Epidermal melanocyte (primary cell): ENCODE measurements around the gene CHDH.

Source experiments
- DNase-seq: peaks from one replicate; pipeline ENCODE4 v3.0.0; 2011; ENCODE audit warnings: low spot score; ENCODE audit not compliant: insufficient read length

The CHDH gene

GRCh38 chr3:53808496-53808895 lies 37.7 kb downstream of the CHDH start:
- no peak for DNase-seq

DNA sequence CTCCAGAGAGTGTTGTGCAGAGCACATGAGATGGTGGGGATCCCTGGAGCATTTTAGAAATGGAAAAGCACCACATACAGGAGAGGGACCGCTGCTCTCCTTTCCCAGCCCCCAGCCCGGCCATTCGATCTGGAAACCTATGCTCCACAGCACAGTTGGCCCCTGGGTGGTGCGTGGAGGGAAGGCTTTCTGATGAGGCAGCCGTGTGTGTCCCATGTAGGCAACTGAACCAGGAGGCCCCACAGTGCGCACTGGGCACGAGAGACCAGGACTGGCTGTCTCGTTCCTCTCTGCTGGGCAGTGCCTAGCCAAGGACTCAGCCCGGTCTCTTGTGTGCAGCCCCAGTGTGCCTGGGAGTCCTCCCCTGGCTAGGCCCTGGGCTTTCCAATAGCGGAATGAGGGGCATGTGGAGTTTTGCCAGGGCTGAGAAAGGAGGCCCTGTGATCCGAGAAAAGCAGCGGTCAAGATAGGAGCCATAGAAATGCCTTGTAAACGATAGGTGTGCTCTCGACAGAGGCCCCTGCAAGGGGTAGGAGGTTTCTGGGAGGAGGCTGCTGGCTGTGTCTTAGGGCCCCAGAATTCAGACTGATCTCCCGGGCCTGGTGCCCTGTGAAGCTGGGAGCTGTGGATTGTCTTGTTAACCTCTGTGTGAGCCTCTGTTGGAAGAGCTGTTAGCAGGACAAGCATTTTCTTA lies 39.0 kb downstream of the CHDH start:
- DNase-seq: no peak

GRCh38 chr3:53806182-53807116 lies 39.8 kb downstream of the CHDH start:
- DNase-seq: no peak

DNA sequence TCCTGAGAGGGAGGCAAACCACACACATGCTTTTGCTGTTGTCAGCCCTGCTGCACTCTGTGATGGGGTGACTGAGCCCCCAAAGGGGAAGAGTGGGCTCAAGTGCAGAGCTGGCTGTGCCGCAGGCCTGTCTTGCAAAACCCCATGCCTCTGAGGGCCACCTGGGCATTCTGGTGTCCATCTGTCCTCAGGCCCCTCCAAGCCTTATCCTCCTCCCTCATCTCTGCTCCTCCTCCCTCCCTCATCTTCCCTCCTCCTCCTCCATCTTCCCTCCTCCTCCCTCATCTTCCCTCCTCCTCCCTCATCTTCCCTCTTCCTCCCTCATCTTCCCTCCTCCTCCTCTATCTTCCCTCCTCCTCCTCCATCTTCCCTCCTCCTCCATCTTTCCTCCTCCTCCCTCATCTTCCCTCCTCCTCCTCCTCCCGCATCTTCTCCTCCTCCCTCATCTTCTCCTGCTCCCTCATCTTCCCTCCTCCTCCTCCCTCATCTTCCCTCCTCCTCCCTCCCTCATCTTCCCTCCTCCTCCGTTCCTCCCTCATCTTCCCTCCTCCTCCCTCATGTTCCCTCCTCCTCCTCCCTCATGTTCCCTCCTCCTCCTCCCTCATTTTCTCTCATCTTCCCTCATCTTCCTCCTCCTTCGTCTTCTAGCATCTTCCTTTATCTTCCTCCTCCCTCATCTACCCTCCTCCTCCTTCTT lies 40.6 kb downstream of the CHDH start:
- no peak for DNase-seq

- DNase-seq: no peak
These were observed 41.3 kb downstream of the CHDH start for GRCh38 chr3:53804697-53805462.

DNA sequence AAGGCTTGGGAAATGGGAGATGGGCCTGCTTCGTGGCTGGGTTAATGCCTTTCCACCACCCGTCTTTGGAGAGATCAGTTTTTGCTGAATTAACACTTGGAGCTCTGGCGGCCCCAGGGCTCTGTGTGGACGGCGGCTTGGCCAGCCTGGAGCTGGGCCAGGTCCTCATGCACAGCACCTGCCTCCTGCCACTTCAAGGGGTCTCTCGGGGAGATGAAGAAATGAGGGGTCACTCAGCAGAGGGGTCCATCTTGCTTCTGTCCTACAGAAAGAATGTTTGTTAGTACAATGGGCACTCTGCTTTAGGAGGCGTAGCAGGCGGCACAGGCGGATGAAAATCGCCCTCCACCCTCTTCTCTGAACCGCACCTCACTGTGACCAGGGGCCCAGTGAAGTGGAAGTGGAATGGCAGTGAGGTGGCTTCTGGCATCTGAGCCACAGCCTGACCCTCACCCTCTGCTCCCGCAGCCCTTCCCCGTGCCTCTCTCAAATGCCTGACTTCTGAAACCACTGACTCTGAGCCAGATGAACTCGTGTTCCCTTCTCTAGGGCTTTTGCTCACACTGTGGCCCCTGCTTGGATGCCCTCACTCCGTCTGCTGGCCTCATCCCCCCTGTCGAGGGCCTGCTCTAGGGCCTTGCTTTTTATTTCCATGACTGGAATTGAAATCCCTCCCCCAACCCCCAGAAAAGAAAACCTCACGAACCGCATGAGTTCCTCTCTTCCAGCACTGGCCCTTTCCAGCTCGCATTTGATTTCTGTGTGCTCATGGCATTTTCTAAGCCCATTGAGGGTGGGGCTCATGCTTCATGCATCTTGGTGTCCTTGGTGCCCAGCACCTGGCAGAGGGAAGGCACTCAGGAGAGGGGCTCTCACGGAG lies 42.2 kb downstream of the CHDH start:
- DNase-seq: no peak

- no peak for DNase-seq
These were observed 42.9 kb downstream of the CHDH start for GRCh38 chr3:53803124-53803815.

DNA sequence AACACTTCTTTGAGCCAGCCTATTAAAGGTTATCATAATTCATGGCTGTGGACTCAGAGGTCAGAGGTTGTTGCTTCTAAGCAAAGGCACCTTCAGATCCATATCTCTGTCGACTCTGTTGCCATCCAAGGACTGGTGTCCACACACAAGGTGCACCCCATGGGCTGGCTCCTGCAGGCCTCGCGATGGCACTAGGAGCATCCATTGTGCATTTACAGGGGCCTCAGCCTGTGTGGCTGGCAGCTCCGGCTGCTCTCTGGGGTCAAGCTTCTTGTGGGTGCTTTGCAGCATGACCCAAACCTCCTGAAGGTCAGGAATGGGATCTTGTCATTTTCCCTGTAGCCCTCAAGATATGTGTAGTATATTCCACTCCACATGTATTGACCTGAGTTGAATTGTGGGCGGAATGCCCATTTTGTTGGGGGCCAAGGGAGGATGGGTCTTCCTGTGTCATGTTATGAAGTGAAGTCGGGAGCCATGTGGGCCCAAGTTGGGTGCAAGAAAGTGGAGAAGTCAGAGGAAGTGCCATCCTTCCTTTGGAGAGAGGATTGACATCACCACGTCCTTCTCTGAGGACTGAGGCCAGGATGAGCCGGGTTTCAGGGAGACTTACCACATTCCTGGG lies 43.9 kb downstream of the CHDH start:
- DNase-seq: no peak

DNA sequence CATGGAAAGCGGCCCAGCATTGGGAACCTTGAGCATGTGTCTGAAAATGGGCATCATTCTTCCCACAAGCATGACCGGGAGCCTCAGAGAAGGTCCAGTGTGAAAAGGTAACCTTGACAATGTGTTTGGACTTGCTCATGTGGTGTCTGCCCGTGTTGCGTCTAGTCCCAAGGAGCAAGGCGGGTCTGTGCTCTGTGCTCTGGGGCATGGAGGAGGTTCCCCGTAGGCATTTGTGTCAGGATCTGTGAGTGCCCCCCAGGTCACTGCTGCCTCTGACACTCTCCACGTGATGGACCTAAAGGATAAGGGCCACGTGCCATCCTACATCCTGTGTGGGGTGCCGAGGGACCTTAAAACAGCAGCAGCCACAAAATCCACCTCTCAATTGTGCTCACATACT lies 44.9 kb downstream of the CHDH start:
- no peak for DNase-seq

GRCh38 chr3:53800041-53800906 lies 45.9 kb downstream of the CHDH start:
- no peak for DNase-seq

DNA sequence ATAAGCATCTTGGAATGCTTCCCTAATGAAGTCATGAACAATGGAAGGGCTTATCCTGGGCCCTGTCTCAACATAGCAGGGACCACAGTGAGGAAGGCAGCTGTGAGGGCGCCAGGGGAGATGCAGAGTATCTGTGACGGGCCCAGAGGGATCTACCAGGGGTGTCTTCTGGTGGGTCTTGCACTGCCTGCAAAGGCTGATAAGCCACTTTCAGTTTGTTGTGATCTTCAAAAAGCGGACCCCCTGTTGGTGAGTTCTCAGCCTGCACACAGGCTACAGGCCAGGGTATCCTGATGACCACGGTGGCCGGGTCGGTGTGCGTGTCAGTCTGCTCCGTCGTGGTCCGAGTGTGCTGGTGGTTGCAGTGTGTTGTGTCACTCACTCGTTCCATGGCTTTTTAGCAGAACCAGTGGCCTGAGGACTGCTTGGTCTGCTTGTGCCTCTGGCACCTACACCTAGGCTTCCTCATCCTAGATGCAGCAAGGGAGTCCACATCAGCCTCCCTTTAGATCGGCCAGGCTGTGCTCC lies 46.8 kb downstream of the CHDH start:
- no peak for DNase-seq

DNA sequence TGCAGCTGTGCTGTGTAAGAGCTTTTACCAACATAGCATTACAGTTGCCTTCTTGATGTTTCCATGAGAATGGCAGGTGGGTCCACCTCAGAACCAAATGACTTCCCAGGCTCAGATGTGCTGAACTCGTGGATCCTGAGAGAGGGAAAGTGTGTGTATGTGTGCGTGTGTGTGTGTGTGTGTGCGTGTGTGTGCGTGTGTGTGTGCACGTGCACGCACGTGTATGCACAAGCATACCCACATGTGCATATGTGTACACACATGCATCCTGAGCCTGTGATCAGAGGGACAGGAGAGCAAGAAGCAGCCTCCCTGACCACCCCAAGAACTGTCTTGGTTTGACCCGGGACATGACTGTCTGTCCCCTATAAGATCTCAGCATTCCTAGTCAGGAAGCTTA lies 48.1 kb downstream of the CHDH start:
- DNase-seq: no peak

DNA sequence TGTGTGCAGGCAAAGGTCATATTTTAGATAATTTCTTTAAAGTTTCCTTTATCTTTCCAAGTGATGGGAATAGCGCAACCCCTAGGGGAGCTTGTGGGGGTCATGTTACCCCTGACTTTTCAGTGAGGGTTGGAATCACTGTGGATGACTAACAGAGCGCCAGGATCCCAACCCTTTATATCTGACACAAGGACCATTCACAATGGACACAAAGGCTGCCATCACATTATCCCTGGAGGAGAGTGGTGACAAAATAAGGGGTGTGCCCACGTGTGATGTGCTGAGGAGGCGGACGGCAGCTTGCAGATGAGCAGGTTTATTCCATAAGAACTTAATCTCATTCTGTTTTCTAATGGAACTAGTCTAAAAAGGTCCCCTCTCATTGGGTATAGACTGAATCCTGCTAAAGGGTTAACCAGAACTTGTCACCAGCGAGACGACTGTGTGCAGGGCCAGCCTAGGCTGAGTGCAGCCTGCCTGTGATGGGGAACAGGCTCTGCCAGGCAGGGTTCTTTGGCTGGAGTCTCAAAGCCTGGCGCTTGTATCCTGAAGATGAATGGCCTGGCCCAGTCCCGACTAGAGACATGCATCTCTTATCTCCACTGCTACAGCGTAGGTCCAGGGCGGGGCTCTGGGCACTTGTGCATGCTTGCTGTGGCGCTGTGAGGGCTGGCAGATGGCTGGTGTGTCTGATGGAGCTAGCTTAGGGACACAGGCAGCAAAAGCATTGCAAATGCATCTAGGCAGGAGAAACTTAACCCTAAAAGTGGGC lies 50.2 kb downstream of the CHDH start:
- no peak for DNase-seq

- no peak for DNase-seq
These were observed 51.0 kb downstream of the CHDH start for GRCh38 chr3:53795176-53795575.

- DNase-seq: no peak
These were observed 51.6 kb downstream of the CHDH start for GRCh38 chr3:53794597-53794996.

DNA sequence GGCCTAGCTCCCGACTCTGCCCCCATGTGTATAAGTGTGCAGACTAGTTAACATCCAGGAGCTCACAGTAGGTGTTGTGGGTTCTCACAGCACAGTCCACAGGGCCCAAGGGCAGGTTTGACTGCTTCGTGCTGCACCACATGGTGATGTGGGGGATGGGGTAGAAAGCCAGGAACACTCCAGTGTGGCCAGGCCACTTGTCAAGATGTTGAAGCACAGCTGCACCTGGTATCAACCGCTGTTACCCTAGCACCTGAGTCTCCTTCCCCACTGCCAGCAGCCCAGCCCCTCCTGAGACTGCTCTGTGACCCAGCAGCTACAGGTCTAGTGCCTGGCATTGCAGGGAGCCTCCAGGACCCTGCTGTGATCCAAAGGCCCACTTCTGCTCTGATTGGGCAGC lies 53.4 kb downstream of the CHDH start:
- DNase-seq: no peak

GRCh38 chr3:53791317-53791716 lies 54.9 kb downstream of the CHDH start:
- no peak for DNase-seq
